ENCODE measurements around the gene DACT3.

GRCh38 chr19:46603195-46603637 lies 57.8 kb downstream of the DACT3 start:
- TF ChIP-seq CTCF (IDR thresholded peaks at IDR 0.05) (no peak), POLR2A (IDR thresholded peaks at IDR 0.05) (no peak), POLR2AphosphoS5 (IDR thresholded peaks at IDR 0.05) (no peak), EP300 (IDR thresholded peaks at IDR 0.05) (no peak)

All from suprapubic skin (tissue), 4 donors.